ENCODE results near the gene ING4.

ING4 gene

GRCh38 chr12:6615802-6616201 is 47.1 kb downstream of the ING4 start:
- ATAC-seq = no peak
- no peak for TF ChIP-seq BACH2 (CRISPR knock-in tag; IDR thresholded peaks at IDR 0.05; ENCODE audit: borderline replicate concordance)
- TF ChIP-seq PATZ1 (CRISPR knock-in tag; IDR thresholded peaks at IDR 0.05; ENCODE audit: borderline replicate concordance) = no peak
- no peak for TF ChIP-seq CSDC2 (CRISPR knock-in tag; IDR thresholded peaks at IDR 0.05)
- TF ChIP-seq OSR1 (CRISPR knock-in tag; IDR thresholded peaks at IDR 0.05) = no peak
- no peak for TF ChIP-seq ZC3H10 (CRISPR knock-in tag; IDR thresholded peaks at IDR 0.05)
- no peak for TF ChIP-seq ZNF565 (CRISPR knock-in tag; conservative IDR thresholded peaks at IDR 0.05; ENCODE audit: low read depth)
- TF ChIP-seq CREB5 (CRISPR knock-in tag; IDR thresholded peaks at IDR 0.05; ENCODE audit: low read depth) = no peak
- TF ChIP-seq ARNTL (CRISPR knock-in tag; IDR thresholded peaks at IDR 0.05; ENCODE audit: borderline replicate concordance, low read depth) = no peak
- TF ChIP-seq ISL1 (CRISPR knock-in tag; IDR thresholded peaks at IDR 0.05) = no peak
- TF ChIP-seq ZNF70 (CRISPR knock-in tag; IDR thresholded peaks at IDR 0.05) = no peak
- TF ChIP-seq SNAI2 (CRISPR knock-in tag; IDR thresholded peaks at IDR 0.05) = no peak
- TF ChIP-seq RARB (CRISPR knock-in tag; IDR thresholded peaks at IDR 0.05) = no peak
- TF ChIP-seq GLIS3 (CRISPR knock-in tag; IDR thresholded peaks at IDR 0.05) = no peak
- no peak for TF ChIP-seq ZNF8 (CRISPR knock-in tag; IDR thresholded peaks at IDR 0.05)

- no peak for ATAC-seq
- no peak for TF ChIP-seq ISL1 (CRISPR knock-in tag; IDR thresholded peaks at IDR 0.05)
- TF ChIP-seq ZNF8 (CRISPR knock-in tag; IDR thresholded peaks at IDR 0.05) = no peak
- TF ChIP-seq ZFP30 (CRISPR knock-in tag; IDR thresholded peaks at IDR 0.05) = no peak
- no peak for TF ChIP-seq TOX (CRISPR knock-in tag; IDR thresholded peaks at IDR 0.05; ENCODE audit: borderline replicate concordance)
- no peak for TF ChIP-seq ZFP3 (CRISPR knock-in tag; IDR thresholded peaks at IDR 0.05)
- TF ChIP-seq ZNF565 (CRISPR knock-in tag; conservative IDR thresholded peaks at IDR 0.05; ENCODE audit: low read depth) = no peak
- TF ChIP-seq BACH2 (CRISPR knock-in tag; IDR thresholded peaks at IDR 0.05; ENCODE audit: borderline replicate concordance) = no peak
- no peak for TF ChIP-seq ZC3H10 (CRISPR knock-in tag; IDR thresholded peaks at IDR 0.05)
- no peak for TF ChIP-seq ESRRG (CRISPR knock-in tag; IDR thresholded peaks at IDR 0.05)
- TF ChIP-seq CREB5 (CRISPR knock-in tag; IDR thresholded peaks at IDR 0.05; ENCODE audit: low read depth) = no peak
- no peak for TF ChIP-seq CSRNP3 (CRISPR knock-in tag; IDR thresholded peaks at IDR 0.05)
- no peak for TF ChIP-seq SNAI2 (CRISPR knock-in tag; IDR thresholded peaks at IDR 0.05)
- TF ChIP-seq GLIS3 (CRISPR knock-in tag; IDR thresholded peaks at IDR 0.05) = no peak
- no peak for TF ChIP-seq TCF4 (CRISPR knock-in tag; IDR thresholded peaks at IDR 0.05; ENCODE audit: borderline replicate concordance)
- TF ChIP-seq ZNF70 (CRISPR knock-in tag; IDR thresholded peaks at IDR 0.05) = no peak
- TF ChIP-seq ARNTL (CRISPR knock-in tag; IDR thresholded peaks at IDR 0.05; ENCODE audit: borderline replicate concordance, low read depth) = no peak
- TF ChIP-seq TSHZ2 (CRISPR knock-in tag; IDR thresholded peaks at IDR 0.05) = no peak
- TF ChIP-seq OSR1 (CRISPR knock-in tag; IDR thresholded peaks at IDR 0.05) = no peak
- TF ChIP-seq PPARA (CRISPR knock-in tag; IDR thresholded peaks at IDR 0.05; ENCODE audit: borderline replicate concordance) = no peak
These were observed 48.3 kb downstream of the ING4 start for GRCh38 chr12:6614513-6615172.

Measured in SK-N-SH treated with all-trans-retinoic acid at 6 μM for 48 hours (cell line).